Measurements from ENCODE around the gene PRRX2.

Gene PRRX2

GRCh38 chr9:129667850-129668249 is 2.4 kb downstream of the PRRX2 start:
- H3K4me2 ChIP-seq (ENCODE audit: low read length): no peak overlapping the region
- H3K4me1 ChIP-seq (ENCODE audit: low read length): no peaks in the 10 kb centered on the region
- H3K9me3 ChIP-seq (ENCODE audit: insufficient read depth, low read length): no peaks in the 10 kb centered on the region
- TF ChIP-seq CTCF (IDR thresholded peaks at IDR 0.05; ENCODE audit: low read depth, low read length) (no peak), EZH2phosphoT487 (IDR thresholded peaks at IDR 0.05; ENCODE audit: low read depth) (no peak)
- no peak overlapping the region for H3K9ac ChIP-seq (ENCODE audit: low read length)
- H3K4me3 ChIP-seq (ENCODE audit: low read length): no peak overlapping the region
- no peaks in the 10 kb centered on the region for H4K20me1 ChIP-seq (ENCODE audit: insufficient read depth, low read length)
- H2AFZ ChIP-seq (ENCODE audit: low read depth, low read length): no peak overlapping the region
- H3K27me3 ChIP-seq (ENCODE audit: low read depth, low read length): no peaks in the 10 kb centered on the region
- H3K27ac ChIP-seq (ENCODE audit: low read length): no peak overlapping the region
- H3K79me2 ChIP-seq (ENCODE audit: low read length): no peaks in the 10 kb centered on the region
- no peaks in the 10 kb centered on the region for H3K36me3 ChIP-seq (replicated peaks; ENCODE audit: low read depth, low read length)

- TF ChIP-seq CTCF (IDR thresholded peaks at IDR 0.05; ENCODE audit: low read depth, low read length) (no peak), EZH2phosphoT487 (IDR thresholded peaks at IDR 0.05; ENCODE audit: low read depth) (no peak)
- no peaks in the 10 kb centered on the region for H3K27me3 ChIP-seq (ENCODE audit: low read depth, low read length)
- no peaks in the 10 kb centered on the region for H3K9me3 ChIP-seq (ENCODE audit: insufficient read depth, low read length)
- no peak overlapping the region for H3K4me3 ChIP-seq (ENCODE audit: low read length)
- H4K20me1 ChIP-seq (ENCODE audit: insufficient read depth, low read length): no peaks in the 10 kb centered on the region
- no peaks in the 10 kb centered on the region for H3K4me1 ChIP-seq (ENCODE audit: low read length)
- no peak overlapping the region for H2AFZ ChIP-seq (ENCODE audit: low read depth, low read length)
- H3K79me2 ChIP-seq (ENCODE audit: low read length): no peaks in the 10 kb centered on the region
- H3K9ac ChIP-seq (ENCODE audit: low read length): no peak overlapping the region
- H3K27ac ChIP-seq (ENCODE audit: low read length): no peak overlapping the region
- H3K4me2 ChIP-seq (ENCODE audit: low read length): no peak overlapping the region
- H3K36me3 ChIP-seq (replicated peaks; ENCODE audit: low read depth, low read length): no peaks in the 10 kb centered on the region
Measured at GRCh38 chr9:129669141-129669718, 3.8 kb downstream of the PRRX2 start.

- Histone ChIP-seq H3K27me3 (ENCODE audit: low read depth, low read length) (no peaks in the 10 kb centered on the region), H3K4me2 (ENCODE audit: low read length) (no peak overlapping the region), H3K27ac (ENCODE audit: low read length) (no peak overlapping the region)
Measured at GRCh38 chr9:129669946-129670345, 4.5 kb downstream of the PRRX2 start.

GRCh38 chr9:129671065-129671464 is 5.6 kb downstream of the PRRX2 start:
- TF ChIP-seq CTCF (IDR thresholded peaks at IDR 0.05; ENCODE audit: low read depth, low read length) (no peak), EZH2phosphoT487 (IDR thresholded peaks at IDR 0.05; ENCODE audit: low read depth) (no peak)
- Histone ChIP-seq H3K4me1 (ENCODE audit: low read length) (no peaks in the 10 kb centered on the region), H3K9me3 (ENCODE audit: insufficient read depth, low read length) (no peaks in the 10 kb centered on the region), H3K9ac (ENCODE audit: low read length) (no peak overlapping the region), H4K20me1 (ENCODE audit: insufficient read depth, low read length) (no peaks in the 10 kb centered on the region), H2AFZ (ENCODE audit: low read depth, low read length) (no peak overlapping the region), H3K27ac (ENCODE audit: low read length) (no peak overlapping the region), H3K27me3 (ENCODE audit: low read depth, low read length) (no peaks in the 10 kb centered on the region; the same call in 1 of the 2 replicates), H3K36me3 (replicated peaks; ENCODE audit: low read depth, low read length) (no peaks in the 10 kb centered on the region), H3K4me2 (ENCODE audit: low read length) (no peak overlapping the region), H3K79me2 (ENCODE audit: low read length) (no peaks in the 10 kb centered on the region), H3K4me3 (ENCODE audit: low read length) (no peak overlapping the region)

More at GRCh38 chr9:129669946-129670345, 4.5 kb downstream of the PRRX2 start:
- Histone ChIP-seq H3K36me3 (replicated peaks; ENCODE audit: low read depth, low read length) (no peaks in the 10 kb centered on the region), H4K20me1 (ENCODE audit: insufficient read depth, low read length) (no peaks in the 10 kb centered on the region), H3K4me3 (ENCODE audit: low read length) (no peak overlapping the region), H3K79me2 (ENCODE audit: low read length) (no peaks in the 10 kb centered on the region), H3K9me3 (ENCODE audit: insufficient read depth, low read length) (no peaks in the 10 kb centered on the region), H2AFZ (ENCODE audit: low read depth, low read length) (no peak overlapping the region), H3K9ac (ENCODE audit: low read length) (no peak overlapping the region), H3K4me1 (ENCODE audit: low read length) (no peaks in the 10 kb centered on the region)
- TF ChIP-seq EZH2phosphoT487 (IDR thresholded peaks at IDR 0.05; ENCODE audit: low read depth): no peak
- no peak for TF ChIP-seq CTCF (IDR thresholded peaks at IDR 0.05; ENCODE audit: low read depth, low read length)
